Activated CD8-positive, alpha-beta memory T cell treated with anti-CD3 and anti-CD28 coated beads for 4 hours (primary cell): ENCODE measurements around the gene VASH1.

Experiments
- DNase-seq, 2 donors: peaks; one replicate each; pipeline ENCODE4 v3.0.0-alpha.2; 2020; ENCODE audit warnings: low read depth in 2 of 2

VASH1 gene

GRCh38 chr14:76784266-76784874 is 23.1 kb downstream of the VASH1 start:
- no peak for DNase-seq

GRCh38 chr14:76784881-76785280 is 23.6 kb downstream of the VASH1 start:
- peak in 1 of 2 donors; percentile 27 for DNase-seq

- DNase-seq = no peak
Measured at GRCh38 chr14:76786601-76787000, 25.3 kb downstream of the VASH1 start.

GRCh38 chr14:76792422-76792821 is 31.2 kb downstream of the VASH1 start:
- no peak for DNase-seq

- DNase-seq = no peak
Measured at GRCh38 chr14:76793324-76793723, 32.1 kb downstream of the VASH1 start.

- no peak for DNase-seq
Measured at GRCh38 chr14:76793956-76794355, 32.7 kb downstream of the VASH1 start.

GRCh38 chr14:76806446-76806845 is 45.2 kb downstream of the VASH1 start:
- DNase-seq = no peak

GRCh38 chr14:76808011-76808410 is 46.7 kb downstream of the VASH1 start:
- DNase-seq = no peak

GRCh38 chr14:76808990-76809389 is 47.7 kb downstream of the VASH1 start:
- no peak for DNase-seq

GRCh38 chr14:76810525-76810924 is 49.3 kb downstream of the VASH1 start:
- DNase-seq = no peak

GRCh38 chr14:76810953-76811400 is 49.7 kb downstream of the VASH1 start:
- DNase-seq = no peak

- no peak for DNase-seq
Measured at GRCh38 chr14:76811561-76811960, 50.3 kb downstream of the VASH1 start.

- DNase-seq = no peak
Measured at GRCh38 chr14:76812093-76812421, 50.8 kb downstream of the VASH1 start.

- DNase-seq = peak; percentile 92 to 97
Measured at GRCh38 chr14:76812422-76813383, 51.4 kb downstream of the VASH1 start, which contains the start of gene ANGEL1. Gene ANGEL1 (minus strand): TSS chr14:76812882. CDS start chr14:76812827, 55 bp downstream.

GRCh38 chr14:76814726-76815645 is 53.7 kb downstream of the VASH1 start:
- no peak for DNase-seq

- DNase-seq = no peak
Measured at GRCh38 chr14:76820700-76821099, 59.4 kb downstream of the VASH1 start.

- DNase-seq = no peak
Measured at GRCh38 chr14:76826122-76826521, 64.9 kb downstream of the VASH1 start, which contains the start of gene LRRC74A. Gene LRRC74A (plus strand): TSS chr14:76826408. CDS start chr14:76826698, 290 bp downstream.

- DNase-seq = no peak
Measured at GRCh38 chr14:76827696-76828296, 66.5 kb downstream of the VASH1 start.

- DNase-seq = no peak
Measured at GRCh38 chr14:76828339-76829012, 67.2 kb downstream of the VASH1 start.

GRCh38 chr14:76829013-76829365 is 67.7 kb downstream of the VASH1 start:
- DNase-seq = no peak
